Heart right ventricle (tissue), 16 donors: ENCODE results near the gene SLC22A3. TPM values are rescaled to one million over a fixed set of nuclear protein-coding genes. Genes with fewer than 3 reads are reported as not detected.
"Not testable (repeated sequence)": the region's sequence is repeated elsewhere in the genome, so short reads cannot be mapped to it uniquely, and the experiment has no call there.

Source experiments
- ATAC-seq, 8 donors: fragments of 200-7000 bp; cut with Tn5 transposase; one replicate each; pipeline ENCODE4 v1.9.1; 2020; ENCODE audit warnings: mild to moderate bottlenecking in 8 of 8, moderate library complexity in 8 of 8, moderate number of reproducible peaks in 1 of 8
- DNase-seq, 2 donors: peaks; one replicate each; pipeline ENCODE4 v3.0.0-alpha.2; 2020
- H3K27ac ChIP-seq, 10 donors: fragments of 200-600 bp; sonication (generic) in 2 of 10; one replicate each; pipeline versions ENCODE4 v1.5.0 to v1.8.0; 2020 to 2022; ENCODE audit warnings: mild to moderate bottlenecking in 3 of 10
- H3K27me3 ChIP-seq, 7 donors: fragments of 200-600 bp; one replicate each; pipeline ENCODE4 v1.8.0; 2021 to 2022; ENCODE audit warnings: mild to moderate bottlenecking in 2 of 7
- H3K36me3 ChIP-seq, 9 donors: fragments of 200-600 bp; sonication (generic) in 1 of 9; one replicate each; pipeline versions ENCODE4 v1.5.0 to v1.8.0; 2020 to 2022; ENCODE audit warnings: mild to moderate bottlenecking in 2 of 9
- H3K4me1 ChIP-seq, 9 donors: fragments of 200-600 bp; sonication (generic) in 1 of 9; one replicate each; pipeline versions ENCODE4 v1.5.0 to v1.8.0; 2020 to 2022; ENCODE audit warnings: mild to moderate bottlenecking in 4 of 9
- H3K4me3 ChIP-seq, 10 donors: fragments of 200-600 bp; sonication (generic) in 2 of 10; one replicate each; pipeline versions ENCODE4 v1.5.0 to v1.8.0; 2020 to 2022; ENCODE audit warnings: mild to moderate bottlenecking in 7 of 10, moderate library complexity in 2 of 10
- H3K9me3 ChIP-seq, 11 donors: fragments of 200-600 bp in 10 of 11; sonication (generic) in 2 of 11; one replicate each; pipeline versions ENCODE4 v1.5.0 to v1.8.0; 2013 to 2022; ENCODE audit warnings: mild to moderate bottlenecking in 2 of 11, control low read depth in 1 of 11, moderate library complexity in 1 of 11
- WGBS, 2 donors: extraction: QIAGEN DNeasy Blood & Tissue Kit; methylation state at CpG; one replicate each; pipeline ENCODE4 v1.1.7; 2013; ENCODE audit warnings: inconsistent platforms in 1 of 2; 5-methylcytosine and 5-hydroxymethylcytosine counted together
- intact Hi-C, 10 donors: fragments of 100-400 bp; cut with DNase I; formaldehyde crosslinking; loops; one replicate each; pipeline versions ENCODE4 v1.11.1 to v1.14.2; 2022
- polyA plus RNA-seq, 2 donors: library from polyadenylated mRNA; stranded (reverse); fragments of 200-250 nt; gene quantifications; one replicate each; pipeline ENCODE4 v1.2.3, GENCODE V29; 2013
- total RNA-seq, 10 donors: library from RNA; stranded (reverse); fragmentation: NEBNext Ultra II Directional in 3 of 10; extraction: Animal tissue kit (Norgen Biotek cat#: 25700) in 3 of 10; gene quantifications; one replicate each; pipeline versions ENCODE4 v1.2.1 to v1.2.4, GENCODE V29; 2021 to 2023
- TF ChIP-seq, protein P1 (sequence below), 9 donors: fragments of 200-600 bp; sonication (generic) in 2 of 9; IDR thresholded peaks; one replicate each; pipeline versions ENCODE4 v1.5.0 to v1.8.0; 2021 to 2022; ENCODE audit warnings: antibody characterized with exemption in 9 of 9, mild to moderate bottlenecking in 5 of 9, moderate library complexity in 1 of 9
- donor health status: Arrhythmogenic right ventricular cardiomyopathy.
- donor health status: ischemic (EF 13 %, LVEDD 7.1; RV severe dilation, severe dysfunction).
- donor health status: healthy with polysubstance abuse.
- donor health status: DM: no; HTN: yes; CAD: no.
- donor health status: DM: no; HTN: no; CAD: no.
- donor health status: ischemic (EF 25% LVEDD 6.9; RV normal size, moderate dysfunction).
- donor health status: ischemic (EF 25% LVEDD 5.7; RV mildly dilated, moderate dysfunction).
- donor health status: healthy.
- donor health status: DM: yes; HTN: yes; CAD: no.
- donor health status: Ischemic cardiomyopathy.
- donor health status: ischemic (EF 35%, LVEDD 5.7; RV mildly dilated, moderate dysfunction).
- donor health status: nonischemic (EF 11% LVEDD 7.7; RV severe dilation, severe dysfunction).
- donor health status: DM: yes; HTN: yes; CAD: no.
- donor health status: PGD.
- donor health status: ischemic (EF 29% LVEDD 5.4; RV normal size, mild dysfunction).
- donor health status: nonischemic (EF 23%, LVEDD 6.1; RV moderate dilation, normal function).

The SLC22A3 gene
- total and polyA plus RNA-seq, 12 donors = 0.26 to 2.0 (median 0.71) TPM

DNA sequence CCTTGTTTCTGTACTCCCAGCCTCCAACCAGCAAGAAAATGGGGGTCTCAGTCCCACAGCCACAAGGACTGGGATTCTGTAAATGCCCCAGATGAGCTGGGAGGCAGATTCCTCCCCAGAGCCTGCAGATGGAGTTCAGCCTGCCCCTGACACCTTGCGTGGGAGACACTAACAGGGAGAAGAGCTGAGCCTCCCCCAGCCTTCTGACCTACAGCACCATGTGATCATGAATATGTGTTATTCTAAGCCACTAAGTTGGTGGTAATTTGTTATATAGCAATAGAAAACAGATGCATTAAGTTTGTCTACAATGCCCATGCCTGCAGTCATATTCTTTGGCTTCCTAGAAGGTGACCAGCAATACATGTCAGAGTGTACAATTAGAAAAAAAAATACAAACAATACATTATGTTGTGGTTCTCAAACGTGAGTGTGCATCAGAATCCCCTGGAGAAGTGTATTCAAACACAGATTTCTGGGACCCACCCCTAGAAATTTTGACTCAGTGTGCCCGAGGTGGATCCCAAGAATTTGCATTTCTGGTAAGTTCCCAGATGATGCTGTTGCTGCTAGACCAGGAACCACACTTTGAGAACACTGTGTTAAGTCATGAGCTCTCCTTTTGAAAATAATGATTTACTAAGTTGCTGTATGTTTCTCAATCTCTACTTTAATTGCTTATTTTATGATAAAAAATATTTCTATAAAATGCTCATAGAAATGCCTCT lies 39.9 kb downstream of the SLC22A3 start:
- H3K27ac ChIP-seq = no peak overlapping the region
- no peak for DNase-seq
- intact Hi-C loops = no loop called here
- no peaks in the 10 kb centered on the region for H3K36me3 ChIP-seq
- TF ChIP-seq, protein P1, sequence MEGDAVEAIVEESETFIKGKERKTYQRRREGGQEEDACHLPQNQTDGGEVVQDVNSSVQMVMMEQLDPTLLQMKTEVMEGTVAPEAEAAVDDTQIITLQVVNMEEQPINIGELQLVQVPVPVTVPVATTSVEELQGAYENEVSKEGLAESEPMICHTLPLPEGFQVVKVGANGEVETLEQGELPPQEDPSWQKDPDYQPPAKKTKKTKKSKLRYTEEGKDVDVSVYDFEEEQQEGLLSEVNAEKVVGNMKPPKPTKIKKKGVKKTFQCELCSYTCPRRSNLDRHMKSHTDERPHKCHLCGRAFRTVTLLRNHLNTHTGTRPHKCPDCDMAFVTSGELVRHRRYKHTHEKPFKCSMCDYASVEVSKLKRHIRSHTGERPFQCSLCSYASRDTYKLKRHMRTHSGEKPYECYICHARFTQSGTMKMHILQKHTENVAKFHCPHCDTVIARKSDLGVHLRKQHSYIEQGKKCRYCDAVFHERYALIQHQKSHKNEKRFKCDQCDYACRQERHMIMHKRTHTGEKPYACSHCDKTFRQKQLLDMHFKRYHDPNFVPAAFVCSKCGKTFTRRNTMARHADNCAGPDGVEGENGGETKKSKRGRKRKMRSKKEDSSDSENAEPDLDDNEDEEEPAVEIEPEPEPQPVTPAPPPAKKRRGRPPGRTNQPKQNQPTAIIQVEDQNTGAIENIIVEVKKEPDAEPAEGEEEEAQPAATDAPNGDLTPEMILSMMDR (IDR thresholded peaks at IDR 0.05) = no peak
- WGBS, 2 donors = 52 to 66% methylated on average over 3 of the region's 3 CpGs
- peaks cover 0 to 15% (median 0%) of the 10 kb centered on the region in 9 donors for H3K4me1 ChIP-seq
- H3K27me3 ChIP-seq = peaks cover 0 to 4% (median 0%) of the 10 kb centered on the region in 7 donors
- no peak for ATAC-seq
- H3K4me3 ChIP-seq = no peak overlapping the region
- peaks cover 0 to 6% (median 0%) of the 10 kb centered on the region in 11 donors for H3K9me3 ChIP-seq

DNA sequence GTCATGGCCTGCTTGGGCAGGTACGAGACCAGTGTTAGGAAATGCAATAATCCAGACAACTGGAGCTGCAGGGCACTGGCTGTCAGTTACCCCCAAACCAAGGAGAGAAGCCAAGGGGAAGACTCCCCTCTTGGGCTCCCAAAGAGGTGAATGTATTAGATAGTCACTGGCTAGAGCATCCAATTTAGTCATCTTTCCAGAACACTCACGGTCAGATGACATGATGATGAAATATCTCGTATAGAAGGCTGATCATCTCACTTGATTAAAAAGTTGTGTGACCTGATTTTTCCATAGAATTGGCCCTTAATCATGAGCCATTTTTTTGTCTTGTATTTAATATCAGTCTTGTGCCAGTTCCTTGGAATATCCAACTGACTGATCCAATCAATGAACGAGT lies 40.7 kb downstream of the SLC22A3 start:
- Histone ChIP-seq H3K9me3 (no peaks in the 10 kb centered on the region), H3K27ac (no peak overlapping the region), H3K4me1 (peaks cover 0 to 15% (median 0%) of the 10 kb centered on the region in 9 donors), H3K27me3 (peaks cover 0 to 4% (median 0%) of the 10 kb centered on the region in 7 donors), H3K36me3 (no peaks in the 10 kb centered on the region), H3K4me3 (no peak overlapping the region)
- intact Hi-C loops = no loop called here
- 74 to 81% methylated on average over 4 of the region's 4 CpGs for WGBS, 2 donors
- ATAC-seq = no peak
- DNase-seq = no peak
- TF ChIP-seq, protein P1 (IDR thresholded peaks at IDR 0.05) = no peak

DNA sequence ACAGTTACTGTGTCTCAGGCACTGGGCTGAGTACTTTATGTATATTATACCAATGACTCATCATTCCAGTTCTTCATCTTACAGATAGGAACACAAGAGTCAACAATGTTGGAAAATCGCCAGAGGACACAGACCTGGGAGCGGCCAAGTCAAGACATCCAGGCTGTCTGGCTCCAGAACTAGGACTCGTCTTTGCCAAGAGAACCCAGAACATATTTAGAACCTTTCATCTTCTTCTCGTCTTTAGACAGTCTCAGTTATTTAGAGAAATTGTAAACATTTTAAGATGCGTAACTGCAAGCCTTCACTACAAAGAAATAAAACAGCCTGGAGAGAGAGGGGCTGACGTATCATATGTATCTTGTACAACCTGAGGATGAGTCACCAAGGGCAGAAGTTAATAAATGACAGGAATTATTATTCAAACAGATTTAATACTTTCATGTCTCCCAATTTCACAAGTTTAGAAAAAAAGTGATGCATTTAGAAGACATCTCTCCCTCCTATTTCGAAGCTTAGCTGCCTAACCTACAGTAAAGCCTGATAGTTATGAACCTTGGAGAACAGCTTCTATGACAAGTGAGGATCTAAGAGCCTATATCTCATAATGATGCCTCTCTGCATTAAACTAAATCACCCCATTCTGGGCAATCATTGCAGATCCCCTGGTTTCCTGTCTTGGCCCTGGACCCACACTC lies 43.4 kb downstream of the SLC22A3 start:
- H3K9me3 ChIP-seq = no peaks in the 10 kb centered on the region
- no peak overlapping the region for H3K4me3 ChIP-seq
- H3K4me1 ChIP-seq = peaks cover 0 to 13% (median 0%) of the 10 kb centered on the region in 9 donors
- TF ChIP-seq, protein P1 (IDR thresholded peaks at IDR 0.05) = no peak
- ATAC-seq (no peak), DNase-seq (no peak)
- intact Hi-C loops = no loop called here
- no peak overlapping the region for H3K27ac ChIP-seq
- WGBS, 2 donors = 62 to 69% methylated on average over 7 of the region's 7 CpGs
- no peaks in the 10 kb centered on the region for H3K36me3 ChIP-seq
- H3K27me3 ChIP-seq = no peaks in the 10 kb centered on the region

DNA sequence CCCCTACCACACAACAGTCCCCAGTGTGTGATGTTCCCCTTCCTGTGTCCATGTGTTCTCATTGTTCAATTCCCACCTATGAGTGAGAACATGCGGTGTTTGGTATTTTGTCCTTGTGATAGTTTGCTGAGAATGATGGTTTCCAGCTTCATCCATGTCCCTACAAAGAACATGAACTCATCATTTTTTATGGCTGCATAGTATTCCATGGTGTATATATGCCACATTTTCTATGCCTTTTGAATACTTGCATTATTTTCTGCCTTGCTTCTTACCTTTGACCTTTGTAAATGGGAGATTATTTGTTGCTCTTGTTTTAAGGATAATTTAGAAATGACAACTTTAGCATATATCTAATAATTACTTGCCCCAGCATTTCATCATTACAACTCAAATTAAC lies 45.3 kb downstream of the SLC22A3 start:
- WGBS, 2 donors = 95% methylated on average over 1 of the region's 1 CpG
- H3K9me3 ChIP-seq, H3K36me3 ChIP-seq, H3K27ac ChIP-seq, intact Hi-C loops, ATAC-seq, H3K4me1 ChIP-seq, DNase-seq, H3K4me3 ChIP-seq, H3K27me3 ChIP-seq: not testable (repeated sequence)
